Ishikawa (cell line): ENCODE data around the gene CDC16.

Source experiments
- CEBPB ChIP-seq: IDR thresholded peaks from 2 replicates; pipeline ENCODE4 v1.6.1; 2012
- CREB1 ChIP-seq: IDR thresholded peaks from 2 replicates; pipeline ENCODE4 v1.6.1; 2012; ENCODE audit warnings: low read depth
- EGR1 ChIP-seq: IDR thresholded peaks from 2 replicates; pipeline ENCODE4 v1.6.1; 2012
- EP300 ChIP-seq: IDR thresholded peaks from 2 replicates; pipeline ENCODE4 v1.6.1; 2012; ENCODE audit warnings: borderline replicate concordance
- FOXM1 ChIP-seq: IDR thresholded peaks from 2 replicates; pipeline ENCODE4 v1.6.1; 2012; ENCODE audit warnings: low read depth, borderline replicate concordance
- MAX ChIP-seq: IDR thresholded peaks from 2 replicates; pipeline ENCODE4 v1.6.1; 2012
- NFIC ChIP-seq: IDR thresholded peaks from 2 replicates; pipeline ENCODE4 v1.6.1; 2012
- RAD21 ChIP-seq: IDR thresholded peaks from 2 replicates; pipeline ENCODE4 v1.6.1; 2012; ENCODE audit warnings: low read depth
- TAF1 ChIP-seq: IDR thresholded peaks from 2 replicates; pipeline ENCODE4 v1.6.1; 2012; ENCODE audit warnings: low read depth, mild to moderate bottlenecking
- TCF12 ChIP-seq: IDR thresholded peaks from 2 replicates; pipeline ENCODE4 v1.6.1; 2012; ENCODE audit warnings: low read depth
- TEAD4 ChIP-seq: IDR thresholded peaks from 2 replicates; pipeline ENCODE4 v1.6.1; 2012
- USF1 ChIP-seq: IDR thresholded peaks from 2 replicates; pipeline ENCODE4 v1.6.1; 2012
- YY1 ChIP-seq: IDR thresholded peaks from 2 replicates; pipeline ENCODE4 v1.6.1; 2012; ENCODE audit warnings: low read depth
- ZBTB7A ChIP-seq: IDR thresholded peaks from 2 replicates; pipeline ENCODE4 v1.6.1; 2012; ENCODE audit warnings: low read depth
- TF ChIP-seq, protein P1 (sequence below): IDR thresholded peaks from 2 replicates; pipeline ENCODE4 v1.6.1; 2012; ENCODE audit warnings: low read depth, mild to moderate bottlenecking

The CDC16 gene

GRCh38 chr13:114222461-114222968 is 12.2 kb upstream of the CDC16 start:
- no peak for TF ChIP-seq EGR1
- no peak for TF ChIP-seq TCF12
- TF ChIP-seq FOXM1 = no peak

GRCh38 chr13:114224201-114224600 is 10.5 kb upstream of the CDC16 start:
- TF ChIP-seq EP300 (no peak), USF1 (no peak), EGR1 (no peak), YY1 (no peak), TAF1 (no peak), RAD21 (no peak), CEBPB (no peak), TEAD4 (no peak), NFIC (no peak), MAX (no peak)
- TF ChIP-seq, protein P1, sequence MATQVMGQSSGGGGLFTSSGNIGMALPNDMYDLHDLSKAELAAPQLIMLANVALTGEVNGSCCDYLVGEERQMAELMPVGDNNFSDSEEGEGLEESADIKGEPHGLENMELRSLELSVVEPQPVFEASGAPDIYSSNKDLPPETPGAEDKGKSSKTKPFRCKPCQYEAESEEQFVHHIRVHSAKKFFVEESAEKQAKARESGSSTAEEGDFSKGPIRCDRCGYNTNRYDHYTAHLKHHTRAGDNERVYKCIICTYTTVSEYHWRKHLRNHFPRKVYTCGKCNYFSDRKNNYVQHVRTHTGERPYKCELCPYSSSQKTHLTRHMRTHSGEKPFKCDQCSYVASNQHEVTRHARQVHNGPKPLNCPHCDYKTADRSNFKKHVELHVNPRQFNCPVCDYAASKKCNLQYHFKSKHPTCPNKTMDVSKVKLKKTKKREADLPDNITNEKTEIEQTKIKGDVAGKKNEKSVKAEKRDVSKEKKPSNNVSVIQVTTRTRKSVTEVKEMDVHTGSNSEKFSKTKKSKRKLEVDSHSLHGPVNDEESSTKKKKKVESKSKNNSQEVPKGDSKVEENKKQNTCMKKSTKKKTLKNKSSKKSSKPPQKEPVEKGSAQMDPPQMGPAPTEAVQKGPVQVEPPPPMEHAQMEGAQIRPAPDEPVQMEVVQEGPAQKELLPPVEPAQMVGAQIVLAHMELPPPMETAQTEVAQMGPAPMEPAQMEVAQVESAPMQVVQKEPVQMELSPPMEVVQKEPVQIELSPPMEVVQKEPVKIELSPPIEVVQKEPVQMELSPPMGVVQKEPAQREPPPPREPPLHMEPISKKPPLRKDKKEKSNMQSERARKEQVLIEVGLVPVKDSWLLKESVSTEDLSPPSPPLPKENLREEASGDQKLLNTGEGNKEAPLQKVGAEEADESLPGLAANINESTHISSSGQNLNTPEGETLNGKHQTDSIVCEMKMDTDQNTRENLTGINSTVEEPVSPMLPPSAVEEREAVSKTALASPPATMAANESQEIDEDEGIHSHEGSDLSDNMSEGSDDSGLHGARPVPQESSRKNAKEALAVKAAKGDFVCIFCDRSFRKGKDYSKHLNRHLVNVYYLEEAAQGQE = no peak

DNA sequence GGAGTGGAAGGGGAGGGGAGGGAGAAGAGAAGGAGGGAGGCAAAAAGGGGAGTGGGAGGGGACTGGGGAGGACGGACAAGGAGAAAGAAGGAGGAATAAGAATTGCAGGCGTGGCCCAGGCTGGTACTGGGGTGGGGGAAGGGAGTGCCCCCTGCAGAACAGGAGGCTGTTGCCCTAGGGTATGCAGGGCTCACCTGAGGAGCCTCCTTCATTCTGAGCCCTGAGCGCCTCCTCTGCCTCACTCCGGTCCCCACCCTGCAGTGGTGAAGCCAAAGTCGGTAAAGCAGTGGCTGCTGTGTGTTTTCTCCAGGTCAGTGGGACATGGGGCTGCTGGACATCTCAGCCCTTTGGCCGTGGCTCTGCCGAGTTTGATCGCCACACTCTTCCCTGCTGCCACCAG is 9.1 kb upstream of the CDC16 start:
- TF ChIP-seq EGR1 (no peak), TCF12 (no peak), TAF1 (no peak), NFIC (no peak), YY1 (no peak), ZBTB7A (no peak), FOXM1 (no peak), EP300 (no peak), TEAD4 (no peak), CEBPB (no peak), CREB1 (no peak)

GRCh38 chr13:114226088-114226487 is 8.6 kb upstream of the CDC16 start:
- TF ChIP-seq USF1 = no peak
- no peak for TF ChIP-seq MAX
- TF ChIP-seq CREB1 = no peak
- TF ChIP-seq RAD21 = no peak
- TF ChIP-seq CEBPB = no peak
- no peak for TF ChIP-seq EGR1
- TF ChIP-seq FOXM1 = no peak
- no peak for TF ChIP-seq EP300

- TF ChIP-seq, protein P1 = no peak
- TF ChIP-seq YY1 (no peak), CEBPB (no peak), TCF12 (no peak; the same call in 1 of the 2 replicates), USF1 (no peak), RAD21 (peak; percentile 100)
These were observed 7.9 kb upstream of the CDC16 start for GRCh38 chr13:114226699-114227323.

- TF ChIP-seq CREB1 (no peak), RAD21 (no peak), TCF12 (no peak), CEBPB (no peak), YY1 (no peak), ZBTB7A (no peak), NFIC (no peak), USF1 (no peak), FOXM1 (no peak), TEAD4 (no peak), TAF1 (no peak), MAX (no peak), EP300 (no peak), EGR1 (no peak)
- TF ChIP-seq, protein P1 = no peak
These were observed 7.2 kb upstream of the CDC16 start for GRCh38 chr13:114227528-114227927.
